B cell (primary cell): ENCODE results near the gene INSIG2. TPM values are rescaled to one million over a fixed set of nuclear protein-coding genes. Genes with fewer than 3 reads are reported as not detected.
A peak's percentile ranks its signal among the peaks of the same experiment; 100 is the strongest.

ENCODE experiments used
- ATAC-seq: fragments of 200-7000 bp; cut with Tn5 transposase; one replicate; pipeline ENCODE4 v1.10.0; 2021; ENCODE audit warnings: low read depth, mild to moderate bottlenecking, moderate number of reproducible peaks, moderate library complexity
- CTCF ChIA-PET: fragments of 350-600 bp; sonication (Branson Sonifier 250); formaldehyde crosslinking; loops from one replicate; lab custom pipeline; 2021; ENCODE audit warnings: antibody characterized with exemption, inconsistent platforms; lab: Charles Lee
- POLR2A ChIA-PET: fragments of 350-600 bp; sonication (Branson Sonifier 250); formaldehyde crosslinking; loops from one replicate; lab custom pipeline; 2021; ENCODE audit warnings: antibody characterized with exemption; lab: Charles Lee
- DNase-seq: peaks from one replicate; pipeline ENCODE4 v3.0.0; 2013
- H2AFZ ChIP-seq: 2 replicates; pipeline ENCODE4 v1.6.1; 2012; ENCODE audit warnings: mild to moderate bottlenecking, low read depth, low read length; ENCODE audit not compliant: insufficient read depth, poor library complexity, severe bottlenecking
- H3K27ac ChIP-seq, 2 donors: 1 replicate in 1 of 2; 2 replicates in 1 of 2; pipeline ENCODE4 v1.5.1; 2012 to 2013; ENCODE audit warnings: low read length in 2 of 2, mild to moderate bottlenecking in 2 of 2, moderate library complexity in 1 of 2
- H3K27me3 ChIP-seq, 4 experiments: fragments of 200-600 bp in 1 of 4; sonication (generic) in 1 of 4; replicated peaks in 1 of 4; 1 replicate in 2 of 4; 2 replicates in 2 of 4; pipeline versions ENCODE4 v1.6.1 to v1.7.0; 2013 to 2016; ENCODE audit warnings: low read length in 3 of 4, mild to moderate bottlenecking in 2 of 4, mixed read lengths in 1 of 4, moderate library complexity in 1 of 4; ENCODE audit not compliant: insufficient read depth in 4 of 4, control insufficient read depth in 3 of 4; ENCODE audit errors: control extremely low read depth in 1 of 4
- H3K36me3 ChIP-seq, 2 experiments: replicated peaks in 1 of 2; 1 replicate in 1 of 2; 2 replicates in 1 of 2; pipeline versions ENCODE4 v1.6.1 to v1.7.1; 2013; ENCODE audit warnings: low read length in 1 of 2; ENCODE audit not compliant: insufficient read depth in 2 of 2, control insufficient read depth in 1 of 2; ENCODE audit errors: control extremely low read depth in 1 of 2, extremely low read depth in 1 of 2
- H3K4me1 ChIP-seq, 2 donors: fragments of 200-600 bp in 1 of 2; sonication (generic) in 1 of 2; 1 replicate in 1 of 2; 2 replicates in 1 of 2; pipeline versions ENCODE4 v1.5.1 to v1.6.1; 2013 to 2017; ENCODE audit warnings: low read length in 2 of 2; ENCODE audit not compliant: control insufficient read depth in 2 of 2, insufficient read depth in 2 of 2
- H3K4me2 ChIP-seq: replicated peaks from 2 replicates; pipeline ENCODE3; 2012; ENCODE audit warnings: mild to moderate bottlenecking, low read depth, low read length; ENCODE audit not compliant: poor library complexity, severe bottlenecking
- H3K4me3 ChIP-seq, 5 experiments: fragments of 200-600 bp in 1 of 5; sonication (generic) in 1 of 5; 1 replicate in 3 of 5; 2 replicates in 2 of 5; pipeline versions ENCODE4 v1.5.1 to v1.7.0; 2011 to 2016; ENCODE audit warnings: low read length in 4 of 5, mild to moderate bottlenecking in 4 of 5, low read depth in 2 of 5, control low read depth in 1 of 5, moderate library complexity in 1 of 5; ENCODE audit not compliant: insufficient read depth in 1 of 5; ENCODE audit errors: control extremely low read depth in 1 of 5, extremely low read depth in 1 of 5
- H3K79me2 ChIP-seq: fragments of 200-600 bp; sonication (generic); one replicate; pipeline ENCODE4 v1.6.0; 2016; ENCODE audit warnings: low read length; ENCODE audit not compliant: control insufficient read depth, insufficient read depth
- H3K9ac ChIP-seq: fragments of 200-600 bp; sonication (generic); 2 replicates; pipeline ENCODE4 v1.6.1; 2017; ENCODE audit warnings: mild to moderate bottlenecking, low read length, moderate library complexity
- H3K9me3 ChIP-seq, 3 donors: one replicate each; pipeline versions ENCODE4 v1.6.1 to v1.7.1; 2013; ENCODE audit warnings: low read length in 2 of 3; ENCODE audit not compliant: control insufficient read depth in 2 of 3, insufficient read depth in 1 of 3; ENCODE audit errors: control extremely low read depth in 1 of 3
- H4K20me1 ChIP-seq: 2 replicates; pipeline ENCODE4 v1.6.0; 2012; ENCODE audit warnings: mild to moderate bottlenecking, low read length; ENCODE audit not compliant: insufficient read depth, control insufficient read depth, poor library complexity, severe bottlenecking
- H3K27ac Mint-ChIP-seq: one replicate; pipeline ENCODE4 v1.8.0; 2021; ENCODE audit warnings: mixed read lengths
- H3K27me3 Mint-ChIP-seq: one replicate; pipeline ENCODE4 v1.8.0; 2021; ENCODE audit warnings: mixed read lengths
- H3K4me1 Mint-ChIP-seq: one replicate; pipeline ENCODE4 v1.8.0; 2021; ENCODE audit warnings: mixed read lengths
- H3K4me3 Mint-ChIP-seq: one replicate; pipeline ENCODE4 v1.8.0; 2021; ENCODE audit warnings: mixed read lengths
- H3K9me3 Mint-ChIP-seq: one replicate; pipeline ENCODE4 v1.8.0; 2022; ENCODE audit warnings: mixed read lengths; ENCODE audit not compliant: insufficient read depth
- CTCF ChIP-seq: fragments of 200-600 bp; IDR thresholded peaks from one replicate; pipeline ENCODE4 v1.8.0; 2022; ENCODE audit warnings: antibody characterized with exemption, mild to moderate bottlenecking
- EZH2 ChIP-seq: IDR thresholded peaks from 2 replicates; pipeline ENCODE4 v1.6.1; 2012; ENCODE audit warnings: borderline replicate concordance, low read depth, mild to moderate bottlenecking, moderate library complexity, low read length; ENCODE audit not compliant: insufficient read depth, poor library complexity, severe bottlenecking
- WGBS: methylation state at CpG from one replicate; pipeline ENCODE4 v1.1.5; 2013; ENCODE audit warnings: missing lambda C conversion rate; ENCODE audit not compliant: insufficient coverage; 5-methylcytosine and 5-hydroxymethylcytosine counted together
- intact Hi-C: fragments of 100-400 bp; cut with micrococcal nuclease; formaldehyde crosslinking; loops from one replicate; pipeline ENCODE4 v1.10.0; 2022
- polyA plus RNA-seq: library from polyadenylated mRNA; depleted of rRNA; stranded (reverse); fragments of >200 nt; gene quantifications from 2 replicates; pipeline ENCODE4 v1.2.3, GENCODE V29; 2012
- total RNA-seq, 2 donors: library from RNA; stranded (reverse); fragments of 120-200 nt in 1 of 2; gene quantifications; 1 replicate in 1 of 2; 2 replicates in 1 of 2; pipeline versions ENCODE4 v1.2.3 to v1.2.4, GENCODE V29; 2013 to 2022

The INSIG2 gene
- total and polyA plus RNA-seq, 2 donors (not counting 1 experiment from before 2014, with no cell fraction given): 14.2 to 29.5 TPM

GRCh38 chr2:118054213-118055008 is 33.9 kb upstream of the INSIG2 start:
- WGBS: 80% methylated on average over 1 of the region's 3 CpGs
- no peak for DNase-seq
- POLR2A ChIA-PET: interaction anchor here (1.2 kb wide), 1 partner anchor 29 kb away, joined by 3 read pairs; no protein-coding TSS in a partner anchor
- no peak overlapping the region for H3K4me3 Mint-ChIP-seq
- Histone ChIP-seq H3K9ac (no peak overlapping the region), H3K4me2 (peak overlapping the region; percentile 59), H3K4me3 (no peak overlapping the region), H3K9me3 (no peaks in the 10 kb centered on the region), H3K79me2 (no peaks in the 10 kb centered on the region), H2AFZ (peak overlapping the region; percentile 31), H4K20me1 (no peaks in the 10 kb centered on the region), H3K27ac (peak overlapping the region; percentile 67 to 88), H3K36me3 (no peaks in the 10 kb centered on the region), H3K4me1 (peaks cover 35 to 50% of the 10 kb centered on the region in 2 donors), H3K27me3 (no peaks in the 10 kb centered on the region)
- intact Hi-C loops: loop anchor here (5.0 kb wide), 1 partner anchor 168 kb away; no protein-coding TSS in a partner anchor
- H3K27ac Mint-ChIP-seq: peak overlapping the region; percentile 98
- H3K27me3 Mint-ChIP-seq: no peaks in the 10 kb centered on the region
- TF ChIP-seq EZH2 (no peak), CTCF (no peak)
- no peaks in the 10 kb centered on the region for H3K9me3 Mint-ChIP-seq
- ATAC-seq: no peak
- CTCF ChIA-PET: interaction anchor here (1.3 to 24.7 kb wide), 4 partner anchors 8 to 23 kb away, joined by 4 to 784 read pairs (median 401); no protein-coding TSS in a partner anchor
- peaks cover 49% of the 10 kb centered on the region for H3K4me1 Mint-ChIP-seq
